Neural progenitor cell (in vitro differentiated cells): Measurements from ENCODE around the gene CHTOP. TPM values are rescaled to one million over a fixed set of nuclear protein-coding genes. Genes with fewer than 3 reads are reported as not detected.
A peak's percentile ranks its signal among the peaks of the same experiment; 100 is the strongest.

ENCODE experiments used
- DNase-seq: peaks from one replicate; pipeline ENCODE4 v3.0.0-alpha.2; 2016; ENCODE audit warnings: low spot score
- H2AFZ ChIP-seq: fragments of 200-600 bp; sonication (generic); replicated peaks from 2 replicates; pipeline ENCODE4 v1.6.1; 2016; ENCODE audit warnings: antibody characterized with exemption
- H3F3A ChIP-seq: fragments of 200-600 bp; sonication (generic); 2 replicates; pipeline ENCODE4 v1.6.1; 2016; ENCODE audit warnings: antibody characterized with exemption, low read depth
- H3K27ac ChIP-seq: fragments of 200-600 bp; sonication (generic); 2 replicates; pipeline ENCODE4 v1.5.1; 2016; ENCODE audit warnings: mild to moderate bottlenecking
- H3K27me3 ChIP-seq: fragments of 200-600 bp; sonication (generic); 2 replicates; pipeline ENCODE4 v1.6.1; 2016; ENCODE audit warnings: mild to moderate bottlenecking, moderate library complexity
- H3K36me3 ChIP-seq: fragments of 200-600 bp; sonication (generic); 2 replicates; pipeline ENCODE4 v1.5.1; 2016
- H3K4me1 ChIP-seq: fragments of 200-600 bp; sonication (generic); 2 replicates; pipeline ENCODE4 v1.6.1; 2016; ENCODE audit warnings: mixed run types
- H3K4me2 ChIP-seq: fragments of 200-600 bp; sonication (generic); 2 replicates; pipeline ENCODE4 v1.6.1; 2016
- H3K4me3 ChIP-seq: fragments of 200-600 bp; sonication (generic); 2 replicates; pipeline ENCODE4 v1.5.1; 2016
- H3K79me2 ChIP-seq: fragments of 200-600 bp; sonication (generic); 2 replicates; pipeline ENCODE4 v1.6.1; 2016; ENCODE audit warnings: low read depth
- H3K9ac ChIP-seq: fragments of 200-600 bp; sonication (generic); 2 replicates; pipeline ENCODE4 v1.6.1; 2016
- H3K9me3 ChIP-seq: fragments of 200-600 bp; sonication (generic); 2 replicates; pipeline ENCODE4 v1.5.1; 2016; ENCODE audit warnings: low read depth
- H4K20me1 ChIP-seq: fragments of 200-600 bp; sonication (generic); 2 replicates; pipeline ENCODE4 v1.6.1; 2016; ENCODE audit warnings: low read depth
- H3K27ac Mint-ChIP-seq: 3 replicates; pipeline ENCODE4 v1.8.0; 2021; ENCODE audit warnings: mixed read lengths
- H3K27me3 Mint-ChIP-seq: 2 replicates; pipeline ENCODE4 v1.8.0; 2022; ENCODE audit warnings: low read depth, mild to moderate bottlenecking, inconsistent platforms, moderate library complexity, mixed read lengths; ENCODE audit not compliant: insufficient read depth
- H3K36me3 Mint-ChIP-seq: 3 replicates; pipeline ENCODE4 v1.8.0; 2021; ENCODE audit warnings: mixed read lengths
- H3K4me1 Mint-ChIP-seq: 3 replicates; pipeline ENCODE4 v1.8.0; 2021; ENCODE audit warnings: mixed read lengths
- H3K4me3 Mint-ChIP-seq: 3 replicates; pipeline ENCODE4 v1.8.0; 2021; ENCODE audit warnings: mild to moderate bottlenecking, moderate library complexity, mixed read lengths
- H3K9me3 Mint-ChIP-seq: 3 replicates; pipeline ENCODE4 v1.8.0; 2020; ENCODE audit warnings: mixed read lengths
- CTCF ChIP-seq: fragments of 200-600 bp; sonication (generic); IDR thresholded peaks from 2 replicates; pipeline ENCODE4 v1.5.1; 2017; ENCODE audit warnings: antibody characterized with exemption, mild to moderate bottlenecking
- EZH2 ChIP-seq: fragments of 200-600 bp; sonication (generic); IDR thresholded peaks from 2 replicates; pipeline ENCODE4 v1.6.1; 2017; ENCODE audit warnings: antibody characterized with exemption, mild to moderate bottlenecking, moderate library complexity
- EZH2phosphoT487 ChIP-seq: fragments of 200-600 bp; sonication (generic); IDR thresholded peaks from 2 replicates; pipeline ENCODE4 v1.6.1; 2017; ENCODE audit warnings: antibody characterized with exemption
- total RNA-seq: library from RNA; depleted of rRNA; stranded (reverse); fragments of >200 nt; gene quantifications from 2 replicates; pipeline ENCODE4 v1.2.3, GENCODE V29; 2015; ENCODE audit warnings: low replicate concordance

CHTOP gene
- total RNA-seq, 1 donor from 2014 or later, result 96.1 TPM

- Histone ChIP-seq H3K4me1 (peaks cover 22% of the 10 kb centered on the region), H3K4me2 (no peak overlapping the region), H3K36me3 (no peaks in the 10 kb centered on the region), H3F3A (no peaks in the 10 kb centered on the region), H3K27me3 (no peaks in the 10 kb centered on the region), H3K27ac (no peak overlapping the region), H3K4me3 (no peak overlapping the region), H3K9me3 (no peaks in the 10 kb centered on the region), H3K9ac (no peak overlapping the region), H2AFZ (no peak overlapping the region), H4K20me1 (no peaks in the 10 kb centered on the region), H3K79me2 (peaks cover 8% of the 10 kb centered on the region)
- Mint-ChIP-seq H3K9me3 (peaks cover 3% of the 10 kb centered on the region), H3K36me3 (peaks cover 21% of the 10 kb centered on the region), H3K4me3 (peak overlapping the region; percentile 35), H3K4me1 (peaks cover 44% of the 10 kb centered on the region), H3K27ac (no peak overlapping the region), H3K27me3 (peaks cover 7% of the 10 kb centered on the region)
- TF ChIP-seq EZH2 (no peak), EZH2phosphoT487 (no peak), CTCF (no peak)
- DNase-seq, result no peak
Observed at GRCh38 chr1:153624965-153625611, 8.8 kb upstream of the CHTOP start.

GRCh38 chr1:153626477-153626903 is 7.4 kb upstream of the CHTOP start:
- H3K4me1 ChIP-seq, result peaks cover 22% of the 10 kb centered on the region
- Mint-ChIP-seq H3K27me3 (peaks cover 7% of the 10 kb centered on the region), H3K9me3 (no peaks in the 10 kb centered on the region), H3K4me3 (peak overlapping the region; percentile 91), H3K36me3 (peaks cover 17% of the 10 kb centered on the region), H3K27ac (peak overlapping the region; percentile 99), H3K4me1 (peaks cover 44% of the 10 kb centered on the region)
- H2AFZ ChIP-seq, result no peak overlapping the region
- H4K20me1 ChIP-seq, result no peaks in the 10 kb centered on the region
- H3K4me2 ChIP-seq, result peak overlapping the region; percentile 81
- no peaks in the 10 kb centered on the region for H3K9me3 ChIP-seq
- no peak overlapping the region for H3K27ac ChIP-seq
- H3K79me2 ChIP-seq, result peaks cover 8% of the 10 kb centered on the region
- no peaks in the 10 kb centered on the region for H3F3A ChIP-seq
- no peaks in the 10 kb centered on the region for H3K27me3 ChIP-seq
- DNase-seq, result no peak
- no peak for TF ChIP-seq CTCF
- H3K36me3 ChIP-seq, result no peaks in the 10 kb centered on the region
- no peak overlapping the region for H3K9ac ChIP-seq
- peak overlapping the region; percentile 50 for H3K4me3 ChIP-seq

- Mint-ChIP-seq H3K27me3 (peaks cover 7% of the 10 kb centered on the region), H3K27ac (peak within 1 kb of the TSS; percentile 99), H3K36me3 (peaks cover 17% of the 10 kb centered on the region), H3K4me1 (peaks cover 44% of the 10 kb centered on the region), H3K9me3 (no peaks in the 10 kb centered on the region), H3K4me3 (peak within 1 kb of the TSS; percentile 91)
- peak within 1 kb of the TSS; percentile 81 for H3K4me2 ChIP-seq
- peak; percentile 97 for DNase-seq
- H3K36me3 ChIP-seq, result no peaks in the 10 kb centered on the region
- no peaks in the 10 kb centered on the region for H4K20me1 ChIP-seq
- no peaks in the 10 kb centered on the region for H3K9me3 ChIP-seq
- H3K27ac ChIP-seq, result no peak within 1 kb of the TSS
- H3K4me1 ChIP-seq, result peaks cover 22% of the 10 kb centered on the region
- H2AFZ ChIP-seq, result peak within 1 kb of the TSS; percentile 43
- peak within 1 kb of the TSS; percentile 1 for H3K9ac ChIP-seq
- no peaks in the 10 kb centered on the region for H3K27me3 ChIP-seq
- no peaks in the 10 kb centered on the region for H3F3A ChIP-seq
- H3K79me2 ChIP-seq, result peaks cover 8% of the 10 kb centered on the region
- TF ChIP-seq CTCF, result peak; percentile 90
- TF ChIP-seq EZH2phosphoT487, result no peak
- H3K4me3 ChIP-seq, result peak within 1 kb of the TSS; percentile 50
Observed at GRCh38 chr1:153626904-153627714, 6.8 kb upstream of the CHTOP start, which contains the start of gene S100A13. S100A13 (minus strand) TSS chr1:153627505; CDS start chr1:153626472, 1,033 bp downstream.
